Measurements from ENCODE around the gene MORN3. TPM values are rescaled to one million over a fixed set of nuclear protein-coding genes. Genes with fewer than 3 reads are reported as not detected.

Gene MORN3, protein sequence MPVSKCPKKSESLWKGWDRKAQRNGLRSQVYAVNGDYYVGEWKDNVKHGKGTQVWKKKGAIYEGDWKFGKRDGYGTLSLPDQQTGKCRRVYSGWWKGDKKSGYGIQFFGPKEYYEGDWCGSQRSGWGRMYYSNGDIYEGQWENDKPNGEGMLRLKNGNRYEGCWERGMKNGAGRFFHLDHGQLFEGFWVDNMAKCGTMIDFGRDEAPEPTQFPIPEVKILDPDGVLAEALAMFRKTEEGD
- 1.6 TPM in 1 of 2 replicates, not detected in the other for total RNA-seq

DNA sequence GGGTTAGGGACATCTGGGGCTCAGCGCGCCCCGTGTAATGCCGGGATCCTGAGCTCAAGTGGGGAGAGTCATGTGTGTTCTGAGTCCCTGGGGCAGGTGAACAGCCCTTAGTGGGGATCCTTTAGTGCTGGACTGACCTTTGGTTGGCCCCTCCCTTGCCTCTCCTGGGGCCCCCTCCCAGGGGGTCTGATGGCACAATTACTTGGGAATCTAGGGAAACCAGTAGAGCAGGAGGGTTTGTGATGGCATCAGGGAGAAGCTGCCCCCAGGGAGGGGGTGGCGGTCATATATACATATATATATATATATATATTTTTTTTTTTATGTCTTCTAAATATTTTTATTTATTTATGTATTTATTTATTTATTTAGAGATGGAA lies at the start of gene MORN3:
Gene MORN3 (minus strand): TSS at position 134 of the 380 bp plus-strand sequence. CDS start 171 bp downstream, outside the sequence.

DNA sequence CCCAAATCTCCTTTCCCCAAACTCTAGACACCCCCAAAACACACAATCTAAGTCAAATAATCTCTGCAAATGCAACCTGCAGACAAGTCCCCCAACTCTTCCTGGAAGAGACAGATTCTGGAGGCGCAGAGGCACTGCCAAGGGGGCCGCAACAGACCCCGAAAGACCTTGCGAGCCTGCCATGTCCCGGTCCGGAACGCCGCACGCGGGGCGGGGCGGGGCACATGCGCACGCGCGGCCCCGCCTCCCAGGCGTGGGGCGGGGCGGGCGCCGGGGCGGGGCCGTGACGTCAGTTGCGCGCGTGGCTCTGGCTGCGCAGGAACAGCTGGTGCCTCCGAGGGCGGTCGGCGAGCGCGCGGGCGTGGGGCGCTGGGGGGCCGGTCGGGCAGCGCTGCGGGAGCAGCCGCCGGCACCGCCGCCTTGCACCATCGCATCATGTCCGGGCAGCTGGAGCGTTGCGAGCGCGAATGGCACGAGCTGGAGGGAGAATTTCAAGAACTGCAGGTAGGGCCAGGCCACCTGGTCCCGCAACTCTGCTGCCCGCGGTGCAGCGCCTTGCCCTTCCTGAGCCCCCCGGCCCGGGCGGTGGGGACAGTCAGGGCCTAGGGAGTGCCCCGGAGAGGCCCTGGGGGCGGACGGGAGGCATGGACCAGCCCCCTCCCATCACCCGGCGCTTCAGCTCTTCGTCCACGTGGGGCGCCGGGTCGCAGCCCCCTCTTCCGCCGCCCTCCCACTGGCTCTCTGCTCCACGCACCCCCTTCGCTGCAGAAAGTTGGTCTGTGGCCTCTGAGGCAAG lies 43.2 kb upstream of the MORN3 start, which contains the start of gene TMEM120B:
Gene TMEM120B (plus strand): TSS at position 292 of the 796 bp plus-strand sequence. CDS start 144 bp downstream, at position 436.

DNA sequence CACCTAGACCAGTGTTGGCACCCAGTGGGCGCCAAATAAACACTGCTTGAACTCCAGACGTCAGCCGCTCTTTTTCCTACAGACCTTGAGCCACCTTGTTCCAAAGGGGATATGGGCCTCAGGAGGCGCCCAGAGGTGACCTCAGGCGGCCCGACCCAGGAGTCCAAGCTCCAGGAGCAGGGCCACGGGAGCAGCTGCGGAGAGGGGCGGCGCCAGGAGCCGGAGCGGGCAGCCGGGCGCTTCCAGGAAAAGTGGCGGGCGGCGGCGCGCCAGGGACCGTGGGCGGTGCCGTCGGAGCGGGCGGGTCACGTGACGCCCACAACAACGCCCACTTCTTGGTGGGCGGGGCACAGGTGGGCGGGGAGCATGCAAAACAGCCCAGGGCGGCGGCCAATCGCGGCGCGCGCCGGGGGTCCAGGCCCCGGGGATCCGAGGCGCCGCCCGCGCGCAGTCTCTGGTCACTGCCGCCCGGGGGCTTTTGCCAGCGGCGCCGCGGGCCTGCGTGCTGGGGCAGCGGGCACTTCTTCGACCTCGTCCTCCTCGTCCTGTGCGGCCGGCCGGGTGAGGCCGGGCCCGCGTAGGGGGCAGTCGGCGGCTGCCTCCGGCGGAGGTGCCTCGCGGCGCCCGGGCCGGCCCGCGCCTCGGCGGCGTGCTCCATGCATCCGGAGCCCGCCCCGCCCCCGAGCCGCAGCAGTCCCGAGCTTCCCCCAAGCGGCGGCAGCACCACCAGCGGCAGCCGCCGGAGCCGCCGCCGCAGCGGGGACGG lies 43.2 kb downstream of the MORN3 start, which contains the start of gene ORAI1:
Gene ORAI1 (plus strand): TSS at position 444 of the 766 bp plus-strand sequence.

Other genes with a start within 250 kb of the MORN3 start
- gene KDM2B, start 88.6 kb downstream of the MORN3 start, total RNA-seq: 22.9 and 23.9 TPM in 2 replicates
- gene ORAI1, start 43.1 kb downstream of the MORN3 start, total RNA-seq: 13.7 and 19.1 TPM in 2 replicates
- gene TMEM120B, start 43.1 kb upstream of the MORN3 start, total RNA-seq: 6.6 and 8.8 TPM in 2 replicates
- gene RHOF, start 124.0 kb upstream of the MORN3 start, total RNA-seq: 12.9 and 32.4 TPM in 2 replicates
- gene SETD1B, start 134.4 kb upstream of the MORN3 start, total RNA-seq: 2.0 and 3.0 TPM in 2 replicates
- gene HPD, start 189.2 kb upstream of the MORN3 start, total RNA-seq: not detected in 2 replicates
- gene PSMD9, start 219.1 kb upstream of the MORN3 start, total RNA-seq: 61.9 and 144 TPM in 2 replicates
- gene CFAP251, start 248.9 kb upstream of the MORN3 start, total RNA-seq: 62.5 and 81.1 TPM in 2 replicates

Data from hair follicular keratinocyte (primary cell).